Trophoblast cell (in vitro differentiated cells and primary cell): ENCODE results near the gene KCNH1.
A peak's percentile ranks its signal among the peaks of the same experiment; 100 is the strongest.
"Not testable (repeated sequence)": the region's sequence is repeated elsewhere in the genome, so short reads cannot be mapped to it uniquely, and the experiment has no call there.

ENCODE experiments used
- DNase-seq, 2 donors: peaks; one replicate each; pipeline ENCODE4 v3.0.0-alpha.2; 2016
- H2AFZ ChIP-seq: 2 replicates; pipeline ENCODE4 v1.6.1; 2013; ENCODE audit warnings: low read length, moderate library complexity, mild to moderate bottlenecking; ENCODE audit not compliant: insufficient read depth, poor library complexity
- H2AK5ac ChIP-seq: 2 replicates; pipeline ENCODE4 v1.6.1; 2013; ENCODE audit warnings: mild to moderate bottlenecking, low read length
- H2BK120ac ChIP-seq: 2 replicates; pipeline ENCODE4 v1.6.1; 2013; ENCODE audit warnings: low read length, mild to moderate bottlenecking, moderate library complexity; ENCODE audit not compliant: insufficient read depth, poor library complexity
- H2BK12ac ChIP-seq: 2 replicates; pipeline ENCODE4 v1.6.1; 2013; ENCODE audit warnings: mild to moderate bottlenecking, low read length, moderate library complexity
- H2BK5ac ChIP-seq: 2 replicates; pipeline ENCODE4 v1.6.1; 2013; ENCODE audit warnings: low read length, low read depth, moderate library complexity, mild to moderate bottlenecking; ENCODE audit not compliant: poor library complexity
- H3K14ac ChIP-seq: 2 replicates; pipeline ENCODE4 v1.6.1; 2013; ENCODE audit warnings: mild to moderate bottlenecking, low read length
- H3K18ac ChIP-seq: 2 replicates; pipeline ENCODE4 v1.6.1; 2013; ENCODE audit warnings: mild to moderate bottlenecking, low read length
- H3K23ac ChIP-seq: 2 replicates; pipeline ENCODE4 v1.6.1; 2013; ENCODE audit warnings: low read length
- H3K27ac ChIP-seq: 2 replicates; pipeline ENCODE4 v1.5.1; 2013; ENCODE audit warnings: low read depth, mild to moderate bottlenecking, inconsistent platforms, low read length, moderate library complexity
- H3K27me3 ChIP-seq: 2 replicates; pipeline ENCODE4 v1.6.1; 2013; ENCODE audit warnings: inconsistent platforms, mild to moderate bottlenecking, low read length, moderate library complexity; ENCODE audit not compliant: insufficient read depth
- H3K36me3 ChIP-seq, 2 experiments: 1 replicate in 1 of 2; 2 replicates in 1 of 2; pipeline ENCODE4 v1.6.1; 2013; ENCODE audit warnings: low read length in 2 of 2, mild to moderate bottlenecking in 2 of 2, moderate library complexity in 1 of 2; ENCODE audit not compliant: insufficient read depth in 2 of 2, control insufficient read depth in 1 of 2
- H3K4ac ChIP-seq: 2 replicates; pipeline ENCODE4 v1.6.1; 2013; ENCODE audit warnings: low read depth, mild to moderate bottlenecking, low read length, moderate library complexity
- H3K4me1 ChIP-seq, 2 experiments: 1 replicate in 1 of 2; 2 replicates in 1 of 2; pipeline ENCODE4 v1.6.1; 2013; ENCODE audit warnings: low read length in 2 of 2, mild to moderate bottlenecking in 2 of 2, moderate library complexity in 1 of 2; ENCODE audit not compliant: insufficient read depth in 2 of 2, control insufficient read depth in 1 of 2
- H3K4me2 ChIP-seq: 2 replicates; pipeline ENCODE4 v1.6.1; 2013; ENCODE audit warnings: inconsistent platforms, mild to moderate bottlenecking, low read length, moderate library complexity
- H3K4me3 ChIP-seq: 2 replicates; pipeline ENCODE4 v1.5.1; 2013; ENCODE audit warnings: mild to moderate bottlenecking, low read depth, low read length, inconsistent platforms
- H3K79me1 ChIP-seq: one replicate; pipeline ENCODE4 v1.6.1; 2013; ENCODE audit warnings: low read length
- H3K79me2 ChIP-seq: 2 replicates; pipeline ENCODE4 v1.6.1; 2013; ENCODE audit warnings: low read length, mild to moderate bottlenecking; ENCODE audit not compliant: control insufficient read depth, insufficient read depth, poor library complexity
- H3K9ac ChIP-seq: 2 replicates; pipeline ENCODE4 v1.6.1; 2013; ENCODE audit warnings: mild to moderate bottlenecking, low read length
- H3K9me3 ChIP-seq: 2 replicates; pipeline ENCODE4 v1.6.1; 2013; ENCODE audit warnings: low read depth, mild to moderate bottlenecking, control low read depth, inconsistent platforms, low read length; ENCODE audit not compliant: insufficient read depth
- H4K12ac ChIP-seq: 2 replicates; pipeline ENCODE4 v1.6.1; 2013; ENCODE audit warnings: low read depth, mild to moderate bottlenecking, low read length, moderate library complexity
- H4K8ac ChIP-seq: 2 replicates; pipeline ENCODE4 v1.6.1; 2013; ENCODE audit warnings: low read depth, mild to moderate bottlenecking, low read length, moderate library complexity
- H4K91ac ChIP-seq: one replicate; pipeline ENCODE4 v1.6.1; 2013; ENCODE audit warnings: low read depth, mild to moderate bottlenecking, low read length, moderate library complexity
- WGBS: extraction: QIAGEN DNeasy Blood & Tissue Kit; methylation state at CpG from one replicate; pipeline ENCODE4 v1.1.7; 2013; ENCODE audit warnings: missing lambda C conversion rate; ENCODE audit not compliant: insufficient read length, insufficient coverage; ENCODE audit errors: extremely low coverage; 5-methylcytosine and 5-hydroxymethylcytosine counted together

The KCNH1 gene

DNA sequence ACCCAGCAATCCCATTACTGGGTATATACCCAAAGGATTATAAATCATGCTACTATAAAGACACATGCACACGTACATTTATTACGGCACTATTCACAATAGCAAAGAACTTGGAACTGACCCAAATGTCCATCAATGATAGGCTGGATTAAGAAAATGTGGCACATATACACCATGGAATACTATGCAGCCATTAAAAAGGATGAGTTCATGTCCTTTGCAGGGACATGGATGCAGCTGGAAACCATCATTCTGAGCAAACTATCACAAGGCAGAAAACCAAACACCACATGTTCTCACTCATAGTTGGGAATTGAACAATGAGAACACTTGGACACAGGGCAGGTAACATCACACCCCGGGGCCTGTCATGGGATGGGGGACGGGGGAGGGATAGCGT, 52.5 kb downstream of the KCNH1 start:
- H3K4me1 ChIP-seq, H3K4ac ChIP-seq, H2BK120ac ChIP-seq, H3K4me3 ChIP-seq, H3K18ac ChIP-seq, H3K79me2 ChIP-seq, H3K9ac ChIP-seq, H4K91ac ChIP-seq, H3K9me3 ChIP-seq, H4K8ac ChIP-seq, H3K23ac ChIP-seq, H3K27ac ChIP-seq, H3K4me2 ChIP-seq, H3K14ac ChIP-seq, H3K79me1 ChIP-seq, H4K12ac ChIP-seq, H2AFZ ChIP-seq, H2BK5ac ChIP-seq, H2AK5ac ChIP-seq, DNase-seq, H3K36me3 ChIP-seq, H3K27me3 ChIP-seq, H2BK12ac ChIP-seq: not testable (repeated sequence)
- no CpG with 5 or more reads among the region's 5 CpGs for WGBS

GRCh38 chr1:211068976-211069375, 65.0 kb downstream of the KCNH1 start:
- Histone ChIP-seq H2BK5ac (no peak overlapping the region), H2AFZ (no peak overlapping the region), H3K4ac (no peak overlapping the region), H3K9ac (no peak overlapping the region), H3K79me2 (no peaks in the 10 kb centered on the region), H3K4me3 (no peak overlapping the region), H4K91ac (no peak overlapping the region), H4K12ac (no peak overlapping the region), H2AK5ac (no peak overlapping the region), H4K8ac (no peak overlapping the region), H3K14ac (no peak overlapping the region), H3K27me3 (no peaks in the 10 kb centered on the region), H3K79me1 (peaks cover 2% of the 10 kb centered on the region), H3K27ac (peak overlapping the region; percentile 81), H2BK12ac (no peak overlapping the region), H3K9me3 (no peaks in the 10 kb centered on the region), H3K23ac (no peak overlapping the region), H3K36me3 (no peaks in the 10 kb centered on the region), H3K18ac (no peak overlapping the region), H3K4me1 (peaks cover 3 to 9% of the 10 kb centered on the region in 2 experiments), H3K4me2 (peak overlapping the region; percentile 16), H2BK120ac (no peak overlapping the region)
- WGBS, result no CpG with 5 or more reads among the region's 3 CpGs
- peak in 1 of 2 donors; percentile 46 for DNase-seq

GRCh38 chr1:211066781-211067384, 67.1 kb downstream of the KCNH1 start:
- Histone ChIP-seq H3K79me1 (peaks cover 2% of the 10 kb centered on the region), H3K18ac (no peak overlapping the region), H2BK5ac (no peak overlapping the region), H3K23ac (no peak overlapping the region), H3K9me3 (no peaks in the 10 kb centered on the region), H2BK12ac (no peak overlapping the region), H3K14ac (no peak overlapping the region), H3K27ac (no peak overlapping the region), H3K79me2 (no peaks in the 10 kb centered on the region), H3K4me3 (no peak overlapping the region), H2BK120ac (no peak overlapping the region), H4K91ac (no peak overlapping the region), H3K4me2 (no peak overlapping the region), H3K36me3 (no peaks in the 10 kb centered on the region), H4K12ac (no peak overlapping the region), H2AFZ (no peak overlapping the region), H3K4me1 (peaks cover 3 to 9% of the 10 kb centered on the region in 2 experiments), H2AK5ac (no peak overlapping the region), H3K4ac (no peak overlapping the region), H3K27me3 (no peaks in the 10 kb centered on the region), H3K9ac (no peak overlapping the region), H4K8ac (no peak overlapping the region)
- no CpG with 5 or more reads among the region's 7 CpGs for WGBS
- DNase-seq, result no peak

GRCh38 chr1:211041838-211042237, 92.1 kb downstream of the KCNH1 start:
- not testable (repeated sequence) for H3K23ac ChIP-seq, DNase-seq, H3K9me3 ChIP-seq, H2BK12ac ChIP-seq, H3K4me2 ChIP-seq, H4K91ac ChIP-seq, H4K8ac ChIP-seq, H3K36me3 ChIP-seq, H2AK5ac ChIP-seq, H3K9ac ChIP-seq, H2BK5ac ChIP-seq, H3K18ac ChIP-seq, H3K4me3 ChIP-seq, H3K14ac ChIP-seq, H4K12ac ChIP-seq, H3K79me2 ChIP-seq, H3K27ac ChIP-seq, H3K27me3 ChIP-seq, H3K4me1 ChIP-seq, H3K79me1 ChIP-seq, H2AFZ ChIP-seq, H2BK120ac ChIP-seq, H3K4ac ChIP-seq
- WGBS, result no CpG with 5 or more reads among the region's 3 CpGs
